ENCODE data around the gene DDX17.

GRCh38 chr22:38510416-38510970, 4.4 kb upstream of the DDX17 start:
- TF ChIP-seq CTCF (IDR thresholded peaks at IDR 0.05): no peak
- TF ChIP-seq POLR2A (IDR thresholded peaks at IDR 0.05): no peak

All from Peyer's patch (tissue), 4 donors.